RWPE2 (cell line): ENCODE results near the gene ARHGAP32.

Source experiments
- ATAC-seq: fragments of 200-7000 bp; cut with Tn5 transposase; 3 replicates; pipeline ENCODE4 v1.9.1; 2021; ENCODE audit warnings: low read depth
- DNase-seq: peaks from one replicate; pipeline ENCODE4 v3.0.0-alpha.2; 2020; ENCODE audit warnings: low spot score
- H3K27ac ChIP-seq: fragments of 450-650 bp; 2 replicates; pipeline ENCODE4 v1.5.1; 2017; ENCODE audit warnings: mild to moderate bottlenecking; ENCODE audit not compliant: poor library complexity, severe bottlenecking
- H3K27me3 ChIP-seq: fragments of 250-450 bp; sonication (Bioruptor Pico); 2 replicates; pipeline ENCODE4 v1.5.1; 2021; ENCODE audit warnings: mild to moderate bottlenecking, moderate library complexity; ENCODE audit not compliant: insufficient read depth, poor library complexity, severe bottlenecking
- H3K36me3 ChIP-seq: fragments of 250-450 bp; sonication (Bioruptor Pico); 2 replicates; pipeline ENCODE4 v1.5.1; 2020; ENCODE audit warnings: low read depth, mild to moderate bottlenecking, moderate library complexity
- H3K4me1 ChIP-seq: fragments of 250-450 bp; sonication (Bioruptor Pico); 2 replicates; pipeline ENCODE4 v1.5.1; 2021; ENCODE audit warnings: mild to moderate bottlenecking, moderate library complexity; ENCODE audit not compliant: insufficient read depth, poor library complexity, severe bottlenecking
- H3K4me3 ChIP-seq: fragments of 250-450 bp; sonication (Bioruptor Pico); 2 replicates; pipeline ENCODE4 v1.5.1; 2021; ENCODE audit warnings: mild to moderate bottlenecking, moderate library complexity; ENCODE audit not compliant: severe bottlenecking
- H3K9me3 ChIP-seq: fragments of 250-450 bp; sonication (Bioruptor Pico); 2 replicates; pipeline ENCODE4 v1.5.1; 2021; ENCODE audit warnings: mild to moderate bottlenecking, moderate library complexity; ENCODE audit not compliant: severe bottlenecking
- TF ChIP-seq, protein P1 (sequence below): fragments of 450-650 bp; IDR thresholded peaks from one replicate; pipeline ENCODE4 v1.5.1; 2017; ENCODE audit warnings: mild to moderate bottlenecking, moderate library complexity; ENCODE audit not compliant: poor library complexity, severe bottlenecking

Gene ARHGAP32

DNA sequence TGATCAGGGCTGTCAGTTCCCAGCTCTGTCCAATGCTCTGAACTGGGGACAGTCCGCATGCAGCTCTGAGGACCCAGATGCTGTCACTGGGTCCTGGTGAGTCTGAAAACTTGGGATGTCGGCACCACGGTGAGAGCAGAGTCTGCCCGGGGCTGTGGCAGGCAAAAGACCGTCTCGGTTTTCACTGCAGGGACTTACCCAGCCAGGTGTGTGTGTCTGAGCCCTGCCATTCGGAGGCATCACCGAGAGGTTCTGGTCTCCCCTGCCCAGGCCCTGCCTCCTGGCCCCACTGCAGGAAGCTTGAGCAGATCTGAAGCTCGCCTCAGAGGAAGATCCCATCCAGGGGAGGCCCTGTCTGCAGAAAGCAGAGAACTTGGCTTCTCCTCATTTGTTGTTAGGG is 254.6 kb downstream of the ARHGAP32 start:
- TF ChIP-seq, protein P1, sequence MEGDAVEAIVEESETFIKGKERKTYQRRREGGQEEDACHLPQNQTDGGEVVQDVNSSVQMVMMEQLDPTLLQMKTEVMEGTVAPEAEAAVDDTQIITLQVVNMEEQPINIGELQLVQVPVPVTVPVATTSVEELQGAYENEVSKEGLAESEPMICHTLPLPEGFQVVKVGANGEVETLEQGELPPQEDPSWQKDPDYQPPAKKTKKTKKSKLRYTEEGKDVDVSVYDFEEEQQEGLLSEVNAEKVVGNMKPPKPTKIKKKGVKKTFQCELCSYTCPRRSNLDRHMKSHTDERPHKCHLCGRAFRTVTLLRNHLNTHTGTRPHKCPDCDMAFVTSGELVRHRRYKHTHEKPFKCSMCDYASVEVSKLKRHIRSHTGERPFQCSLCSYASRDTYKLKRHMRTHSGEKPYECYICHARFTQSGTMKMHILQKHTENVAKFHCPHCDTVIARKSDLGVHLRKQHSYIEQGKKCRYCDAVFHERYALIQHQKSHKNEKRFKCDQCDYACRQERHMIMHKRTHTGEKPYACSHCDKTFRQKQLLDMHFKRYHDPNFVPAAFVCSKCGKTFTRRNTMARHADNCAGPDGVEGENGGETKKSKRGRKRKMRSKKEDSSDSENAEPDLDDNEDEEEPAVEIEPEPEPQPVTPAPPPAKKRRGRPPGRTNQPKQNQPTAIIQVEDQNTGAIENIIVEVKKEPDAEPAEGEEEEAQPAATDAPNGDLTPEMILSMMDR = no peak
- Histone ChIP-seq H3K27ac (no peak overlapping the region), H3K36me3 (no peaks in the 10 kb centered on the region), H3K4me1 (peaks cover 26% of the 10 kb centered on the region), H3K9me3 (no peaks in the 10 kb centered on the region), H3K4me3 (no peak overlapping the region), H3K27me3 (no peaks in the 10 kb centered on the region)
- ATAC-seq (no peak), DNase-seq (no peak)

DNA sequence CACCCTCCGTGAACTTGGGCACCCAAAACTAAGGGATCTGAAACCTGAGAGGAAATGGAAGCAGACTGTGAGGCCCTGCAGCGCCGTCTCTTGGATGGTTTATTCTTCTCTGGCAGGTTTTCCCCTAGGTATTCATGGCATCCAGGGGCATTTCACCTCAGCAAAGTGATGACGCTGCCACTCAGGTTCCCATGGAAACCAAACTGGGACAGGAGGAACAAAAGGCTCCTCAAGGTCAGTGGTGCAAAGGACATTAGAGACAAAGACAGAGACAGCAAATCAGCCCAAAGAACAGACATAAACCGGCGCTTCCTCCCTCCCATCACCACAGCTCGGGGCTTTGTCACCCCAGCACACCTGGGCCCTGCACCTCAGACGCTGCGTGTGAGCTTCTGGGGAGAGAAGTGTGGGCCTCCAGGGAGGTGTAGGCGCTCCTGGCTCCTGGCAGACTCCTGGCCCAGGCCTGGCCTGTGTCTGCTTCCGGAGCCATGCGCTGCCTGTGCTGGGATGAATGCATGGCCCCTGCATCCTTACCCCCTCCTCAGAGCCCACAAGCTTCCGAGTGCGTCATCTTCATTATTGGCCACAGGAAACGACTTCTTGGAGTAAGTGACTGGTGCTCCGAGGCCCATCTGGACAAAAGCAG is 255.4 kb downstream of the ARHGAP32 start:
- Histone ChIP-seq H3K27ac (no peak overlapping the region), H3K4me1 (peaks cover 21% of the 10 kb centered on the region), H3K27me3 (no peaks in the 10 kb centered on the region), H3K36me3 (no peaks in the 10 kb centered on the region), H3K9me3 (no peaks in the 10 kb centered on the region), H3K4me3 (no peak overlapping the region)
- ATAC-seq (no peak), DNase-seq (no peak)
- TF ChIP-seq, protein P1 = no peak

DNA sequence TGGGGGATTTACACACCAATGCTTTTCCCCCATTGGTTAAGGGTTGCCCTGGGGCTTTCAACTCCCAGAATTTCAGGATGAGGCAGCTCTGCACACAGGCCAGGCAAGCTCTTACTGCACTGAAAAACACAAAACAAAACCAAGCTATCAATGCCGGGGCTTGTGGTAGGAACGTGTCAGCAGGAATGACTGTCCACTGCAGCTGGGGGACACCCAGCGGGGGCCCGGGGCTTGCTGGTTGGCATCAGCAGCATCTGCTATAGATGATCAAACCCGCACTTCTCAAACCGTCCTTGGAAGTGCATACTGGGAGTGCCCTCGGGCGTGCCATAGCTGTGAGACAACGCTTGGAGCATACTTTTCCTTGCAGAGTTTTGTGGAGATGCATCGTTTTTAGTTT is 257.2 kb downstream of the ARHGAP32 start:
- Histone ChIP-seq H3K4me1 (peaks cover 3% of the 10 kb centered on the region), H3K4me3 (no peak overlapping the region), H3K27ac (no peak overlapping the region), H3K36me3 (no peaks in the 10 kb centered on the region), H3K9me3 (no peaks in the 10 kb centered on the region), H3K27me3 (no peaks in the 10 kb centered on the region)
- no peak for DNase-seq
- no peak for ATAC-seq
- TF ChIP-seq, protein P1 = no peak

DNA sequence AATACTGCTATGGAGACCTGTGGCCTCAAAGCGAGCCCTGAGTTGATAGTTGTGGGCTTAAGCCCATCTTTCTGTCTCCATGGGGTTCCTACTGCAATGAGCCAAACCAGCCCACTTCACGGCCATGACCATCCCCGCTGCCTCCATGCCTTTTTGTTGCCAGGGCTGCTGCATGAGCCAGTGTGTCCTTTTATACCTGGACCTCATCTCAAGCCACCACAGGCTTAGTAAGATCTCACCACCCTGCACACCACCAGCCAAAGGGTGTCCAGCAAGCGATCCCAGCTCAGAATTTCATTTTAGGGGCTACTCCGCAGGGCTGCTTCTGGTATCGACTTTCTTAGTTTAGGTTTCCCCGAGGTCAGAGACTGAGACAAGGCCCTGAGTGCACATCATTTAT is 257.8 kb downstream of the ARHGAP32 start:
- H3K9me3 ChIP-seq = no peaks in the 10 kb centered on the region
- ATAC-seq = no peak

More for the DNA sequence above, 257.8 kb downstream of the ARHGAP32 start:
- H3K4me1 ChIP-seq = no peaks in the 10 kb centered on the region
- H3K36me3 ChIP-seq = no peaks in the 10 kb centered on the region
- TF ChIP-seq, protein P1 = no peak
- DNase-seq = no peak
- H3K4me3 ChIP-seq = no peak overlapping the region
- H3K27me3 ChIP-seq = no peaks in the 10 kb centered on the region
- H3K27ac ChIP-seq = no peak overlapping the region
